ENCODE measurements around the gene LMNTD2.
A peak's percentile ranks its signal among the peaks of the same experiment; 100 is the strongest.

LMNTD2 gene

DNA sequence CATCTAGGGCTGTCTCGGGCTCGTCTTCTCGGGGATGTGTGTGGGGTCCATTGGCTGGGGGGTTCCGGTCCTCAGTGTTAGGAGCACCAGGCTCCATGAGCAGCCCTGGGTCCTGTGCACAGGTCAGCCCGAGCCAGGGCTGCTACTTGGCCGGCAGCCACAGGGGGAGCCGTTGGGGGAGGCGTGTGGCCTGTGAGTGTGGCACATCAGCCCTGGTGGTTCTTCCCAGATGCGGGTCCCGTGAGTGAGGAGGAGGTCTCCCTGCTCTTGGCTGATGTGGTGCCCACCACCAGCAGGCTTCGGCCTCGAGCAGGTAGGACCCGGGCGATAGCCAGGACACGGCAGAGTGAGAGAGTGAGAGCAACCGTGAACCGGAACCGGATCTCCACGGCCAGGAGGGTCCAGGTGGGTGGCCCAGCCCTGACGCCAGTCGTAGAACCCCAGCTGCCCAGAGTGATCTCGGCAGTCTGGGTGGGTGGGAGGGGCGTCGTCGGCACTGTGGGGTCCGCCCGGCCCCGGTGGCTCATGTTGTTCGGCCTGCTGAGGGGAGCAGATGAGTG, 36.7 kb upstream of the LMNTD2 start:
- Histone ChIP-seq H3K36me3 (peaks cover 16% of the 10 kb centered on the region), H3K9me3 (no peaks in the 10 kb centered on the region), H3K27me3 (no peaks in the 10 kb centered on the region), H3K4me3 (ENCODE audit: low read depth, low read length) (no peak overlapping the region), H3K4me1 (no peaks in the 10 kb centered on the region)
- 0 out of 2 replicates have a peak, but pooled peaks have one; percentile 5 for TF ChIP-seq CTCF (IDR thresholded peaks at IDR 0.05; ENCODE audit: low read depth, low read length)
- no peak for DNase-seq

GRCh38 chr11:596374-596773, 35.8 kb upstream of the LMNTD2 start:
- Histone ChIP-seq H3K36me3 (peaks cover 11% of the 10 kb centered on the region), H3K9me3 (no peaks in the 10 kb centered on the region), H3K4me3 (ENCODE audit: low read depth, low read length) (no peak overlapping the region), H3K4me1 (no peaks in the 10 kb centered on the region), H3K27me3 (no peaks in the 10 kb centered on the region)
- no peak for DNase-seq
- no peak for TF ChIP-seq CTCF (IDR thresholded peaks at IDR 0.05; ENCODE audit: low read depth, low read length)

- DNase-seq = no peak
- Histone ChIP-seq H3K9me3 (no peaks in the 10 kb centered on the region), H3K4me1 (no peaks in the 10 kb centered on the region), H3K36me3 (peaks cover 8% of the 10 kb centered on the region), H3K27me3 (no peaks in the 10 kb centered on the region), H3K4me3 (ENCODE audit: low read depth, low read length) (no peak overlapping the region)
- TF ChIP-seq CTCF (IDR thresholded peaks at IDR 0.05; ENCODE audit: low read depth, low read length) = no peak
Measured at GRCh38 chr11:595400-595799, 34.9 kb upstream of the LMNTD2 start.

DNA sequence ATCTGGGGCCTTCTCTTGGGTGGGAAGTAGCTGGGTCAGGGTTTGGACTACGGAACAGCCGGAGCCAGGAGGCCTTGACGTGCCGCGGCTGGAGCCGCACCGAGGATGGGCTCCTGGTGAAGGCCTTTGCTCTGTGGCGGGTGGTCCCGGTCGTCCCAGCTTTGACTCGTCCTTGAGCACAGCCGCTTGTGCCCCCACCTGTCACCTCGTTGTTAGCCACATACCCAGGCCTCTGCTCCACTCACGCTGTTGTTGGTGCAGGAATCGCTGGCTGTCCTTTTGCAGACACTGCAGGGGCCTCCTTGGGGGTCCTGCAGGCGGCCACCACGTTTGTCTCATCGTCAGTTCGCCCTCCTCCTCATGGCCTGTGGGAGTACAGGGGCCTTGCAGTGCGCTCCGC, 32.8 kb upstream of the LMNTD2 start:
- no peaks in the 10 kb centered on the region for H3K27me3 ChIP-seq
- DNase-seq = no peak

GRCh38 chr11:592918-593317, 32.4 kb upstream of the LMNTD2 start:
- Histone ChIP-seq H3K36me3 (peaks cover 8% of the 10 kb centered on the region), H3K9me3 (no peaks in the 10 kb centered on the region), H3K4me3 (ENCODE audit: low read depth, low read length) (no peak overlapping the region), H3K27me3 (no peaks in the 10 kb centered on the region), H3K4me1 (no peaks in the 10 kb centered on the region)
- no peak for DNase-seq
- TF ChIP-seq CTCF (IDR thresholded peaks at IDR 0.05; ENCODE audit: low read depth, low read length) = no peak

More for the DNA sequence above, 32.8 kb upstream of the LMNTD2 start:
- H3K9me3 ChIP-seq = no peaks in the 10 kb centered on the region
- H3K4me3 ChIP-seq (ENCODE audit: low read depth, low read length) = no peak overlapping the region
- H3K36me3 ChIP-seq = peaks cover 8% of the 10 kb centered on the region
- TF ChIP-seq CTCF (IDR thresholded peaks at IDR 0.05; ENCODE audit: low read depth, low read length) = no peak
- no peaks in the 10 kb centered on the region for H3K4me1 ChIP-seq

- Histone ChIP-seq H3K4me3 (ENCODE audit: low read depth, low read length) (no peak overlapping the region), H3K36me3 (peaks cover 8% of the 10 kb centered on the region), H3K9me3 (no peaks in the 10 kb centered on the region), H3K27me3 (no peaks in the 10 kb centered on the region), H3K4me1 (no peaks in the 10 kb centered on the region)
- TF ChIP-seq CTCF (IDR thresholded peaks at IDR 0.05; ENCODE audit: low read depth, low read length) = no peak
- DNase-seq = no peak
Measured at GRCh38 chr11:592501-592900, 32.0 kb upstream of the LMNTD2 start.

Data from BE2C (cell line).